Measurements from ENCODE around the gene PLEKHG2.

GRCh38 chr19:39411081-39411831 is 1.2 kb upstream of the PLEKHG2 start:
- TF ChIP-seq EZH2 (optimal IDR thresholded peaks at IDR 0.05; ENCODE audit: low read depth, low read length) (no peak), CTCF (IDR thresholded peaks at IDR 0.05; ENCODE audit: low read length) (no peak)
